Ureter (tissue), 1 donor: ENCODE results near the gene CUX1. TPM values are rescaled to one million over a fixed set of nuclear protein-coding genes. Genes with fewer than 3 reads are reported as not detected.
"Not testable (repeated sequence)": the region's sequence is repeated elsewhere in the genome, so short reads cannot be mapped to it uniquely, and the experiment has no call there.

Experiments
- DNase-seq: peaks from one replicate; pipeline ENCODE4 v3.0.0-alpha.2; 2020; ENCODE audit warnings: low spot score
- total RNA-seq: library from RNA; stranded (reverse); gene quantifications from one replicate; pipeline ENCODE4 v1.2.4, GENCODE V29; 2023
- donor health status: DM: yes; HTN: yes; CAD: no.

Gene CUX1
- total RNA-seq, 1 donor from 2014 or later, result 103 TPM

GRCh38 chr7:101917566-101917965 is 100.1 kb downstream of the CUX1 start:
- DNase-seq, result no peak

DNA sequence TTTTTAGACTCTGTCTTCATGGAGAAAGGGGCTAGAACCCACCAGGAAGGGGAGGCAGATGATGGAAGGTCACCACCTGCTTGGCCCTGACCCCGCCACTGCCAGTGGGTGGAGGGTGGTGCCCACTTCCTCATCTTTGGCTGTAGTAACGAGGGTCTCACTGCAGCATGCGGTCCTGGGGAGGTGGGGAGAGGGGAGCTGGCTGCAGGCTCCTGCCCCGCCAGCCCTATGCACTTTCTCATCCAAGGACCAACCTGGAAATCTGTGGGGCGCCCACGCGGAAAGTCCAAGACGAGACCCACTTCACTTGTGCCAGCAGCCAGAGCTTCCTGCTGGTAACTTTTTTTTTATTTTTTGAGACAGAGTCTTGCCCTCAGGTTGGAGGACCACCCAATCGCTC is 101.0 kb downstream of the CUX1 start:
- no peak for DNase-seq

- no peak for DNase-seq
Measured at GRCh38 chr7:101919363-101920115, 102.1 kb downstream of the CUX1 start.

DNA sequence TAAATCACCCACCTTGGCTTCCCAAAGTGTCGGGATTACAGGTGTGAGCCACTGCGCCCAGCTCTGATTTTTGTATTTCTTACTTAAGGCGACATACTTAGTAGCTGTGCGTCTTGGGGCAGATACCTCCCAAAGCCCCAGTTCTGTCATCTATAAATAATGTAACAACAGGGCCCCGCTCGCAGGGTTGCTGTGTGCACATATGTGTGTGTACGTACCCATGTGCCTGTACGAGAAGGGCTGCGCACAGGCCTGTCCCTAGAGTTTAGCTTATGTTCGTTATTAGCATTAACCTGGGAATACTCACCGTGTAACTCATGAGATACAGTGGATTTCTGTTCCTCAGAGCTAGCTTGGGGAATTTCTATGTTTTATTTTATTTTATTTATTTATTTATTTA is 103.6 kb downstream of the CUX1 start:
- no peak for DNase-seq

GRCh38 chr7:101921546-101922489 is 104.4 kb downstream of the CUX1 start:
- DNase-seq, result not testable (repeated sequence)

DNA sequence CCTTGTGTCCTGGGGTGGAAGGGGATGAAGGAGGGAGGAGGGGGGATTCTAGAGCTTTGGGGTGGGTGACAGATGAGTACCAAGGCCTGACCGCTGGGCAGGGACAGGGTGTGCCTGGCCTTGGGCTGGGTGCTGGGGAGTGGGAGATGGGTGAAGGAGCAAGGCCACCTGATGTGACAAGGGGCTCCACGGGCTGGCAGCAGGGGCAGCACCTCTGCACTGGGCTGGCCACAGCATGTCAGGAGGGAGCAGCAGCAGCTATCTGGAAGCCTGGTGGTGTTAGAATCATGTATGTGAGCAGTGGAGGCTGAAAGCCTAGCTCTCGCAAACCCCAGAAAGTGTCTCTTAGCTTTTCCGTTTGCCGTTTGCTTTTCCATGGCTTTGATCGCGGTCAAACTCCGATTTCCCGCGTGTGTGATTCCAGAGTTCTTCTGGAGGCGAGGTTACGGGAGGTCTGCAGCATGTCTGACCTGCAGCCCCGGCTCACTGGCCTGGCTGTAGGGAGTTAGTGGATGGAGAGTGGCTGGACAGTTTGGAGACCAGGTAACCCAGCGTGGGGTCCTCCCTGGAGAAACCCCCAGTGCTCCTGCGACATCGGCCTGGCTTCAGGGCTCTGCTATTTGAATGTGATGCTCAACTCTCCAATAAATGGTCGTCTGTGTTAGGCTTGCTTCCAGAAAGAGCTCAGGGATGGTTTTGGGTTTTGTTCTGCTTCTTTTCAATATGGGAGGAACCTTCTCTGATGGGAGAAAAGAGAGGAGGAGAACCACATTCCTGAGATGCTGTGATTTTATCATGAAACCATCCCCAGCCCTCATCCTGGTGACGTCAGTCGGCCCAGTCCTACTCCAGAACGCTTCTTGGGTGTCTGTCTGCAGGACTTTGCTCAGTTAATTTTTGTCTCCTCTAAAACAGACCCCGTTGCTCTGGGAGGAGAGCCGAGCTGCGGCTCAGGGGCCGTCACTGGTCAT is 105.5 kb downstream of the CUX1 start:
- DNase-seq, result no peak

DNA sequence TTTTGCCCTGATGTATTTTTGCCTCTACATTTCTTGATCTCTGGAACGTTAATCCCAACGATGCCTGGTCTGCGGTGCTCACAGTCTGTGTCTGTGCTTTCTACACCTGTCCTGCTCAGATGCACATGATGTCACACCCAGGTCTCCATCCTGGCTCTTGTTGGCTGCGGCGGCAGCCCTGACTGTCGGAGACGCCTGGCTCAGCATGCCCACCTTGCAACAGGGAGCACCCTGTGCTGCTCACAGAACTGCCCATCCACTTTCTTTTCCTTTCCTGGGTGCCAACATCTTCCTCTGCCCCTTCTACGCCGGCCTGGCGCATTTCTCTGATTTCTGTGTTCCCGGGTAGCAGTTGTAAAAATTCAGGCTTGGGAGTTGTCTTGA is 106.2 kb downstream of the CUX1 start:
- DNase-seq, result no peak

DNA sequence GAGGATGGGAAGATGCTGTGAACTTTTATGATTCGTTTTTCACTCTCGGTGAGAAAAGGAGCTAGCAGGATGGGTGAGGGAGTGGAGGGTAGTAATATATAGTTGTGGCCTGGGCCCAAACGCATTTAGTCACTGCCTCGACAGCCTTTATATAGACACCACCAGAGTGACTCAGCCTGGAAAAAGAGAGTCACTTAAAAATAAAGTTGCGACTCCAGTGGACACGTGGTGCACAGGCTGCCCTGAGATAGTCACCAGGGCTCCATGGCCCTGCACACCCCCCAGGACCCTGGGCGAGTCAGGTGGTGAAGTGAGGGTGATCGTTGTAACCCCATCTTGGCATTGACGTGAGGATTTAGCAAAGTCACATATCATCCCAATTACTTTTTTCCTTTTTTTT is 106.7 kb downstream of the CUX1 start:
- DNase-seq, result no peak

- no peak for DNase-seq
Measured at GRCh38 chr7:101926265-101926664, 108.8 kb downstream of the CUX1 start.

DNA sequence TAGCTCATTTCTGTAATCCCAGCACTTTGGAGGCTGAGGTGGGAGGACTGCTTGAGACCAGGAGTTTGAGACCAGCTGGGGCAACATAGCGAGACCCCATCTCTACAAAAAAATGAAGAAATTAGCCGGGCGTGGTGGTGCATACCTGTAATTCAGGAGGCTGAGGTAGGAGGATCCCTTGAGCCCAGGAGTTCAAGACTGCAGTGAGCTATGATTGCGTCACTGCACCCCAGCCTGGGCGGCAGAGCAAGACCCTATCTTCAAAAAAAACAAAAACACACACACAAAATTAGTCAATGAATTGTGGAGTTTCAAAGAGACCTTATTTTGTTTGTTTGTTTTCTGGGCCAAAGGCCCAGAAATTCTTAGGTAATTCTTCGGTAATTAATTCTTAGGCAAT is 110.0 kb downstream of the CUX1 start:
- no peak for DNase-seq

GRCh38 chr7:101927802-101928201 is 110.4 kb downstream of the CUX1 start:
- no peak for DNase-seq

DNA sequence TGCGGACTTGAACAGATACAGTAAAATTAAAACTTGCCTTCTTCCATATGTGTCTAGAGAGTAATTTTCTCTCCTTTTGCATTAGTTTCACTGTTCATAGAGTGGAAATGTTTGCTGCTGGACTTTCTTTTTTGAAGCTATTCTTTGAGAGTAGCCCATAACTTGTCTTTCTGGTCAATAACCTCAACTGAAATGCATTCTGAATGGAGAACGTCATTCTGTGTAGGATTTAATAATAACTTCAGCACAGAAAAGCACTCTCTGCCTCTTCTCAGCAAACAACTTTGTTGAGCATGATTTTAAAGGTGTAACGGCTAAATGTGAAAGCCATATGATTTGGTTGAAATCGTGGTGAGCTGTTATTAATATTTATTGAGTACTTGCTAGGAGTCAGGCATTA is 111.8 kb downstream of the CUX1 start:
- no peak for DNase-seq

- not testable (repeated sequence) for DNase-seq
Measured at GRCh38 chr7:101929911-101930310, 112.5 kb downstream of the CUX1 start.

DNA sequence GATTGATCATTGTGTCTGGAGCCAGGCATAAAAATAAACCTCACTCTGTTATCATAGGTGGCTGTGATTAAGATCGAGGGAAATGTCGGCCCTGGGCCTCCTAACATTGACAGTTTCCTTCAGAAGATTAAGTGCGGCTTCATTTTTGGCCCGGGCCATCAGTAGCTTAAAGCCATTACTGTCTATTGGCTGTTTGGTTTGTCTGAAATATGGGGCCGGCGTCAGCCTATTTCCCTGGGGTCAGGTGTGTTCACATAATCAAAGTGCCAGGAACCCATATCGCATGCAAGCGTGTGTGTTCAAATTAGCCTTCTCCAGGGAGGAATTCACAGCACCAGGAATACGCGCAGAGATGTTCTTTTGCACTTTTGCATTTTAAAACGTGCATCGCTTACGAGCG is 114.7 kb downstream of the CUX1 start:
- DNase-seq, result no peak

GRCh38 chr7:101933028-101933427 is 115.6 kb downstream of the CUX1 start:
- DNase-seq, result no peak

GRCh38 chr7:101933688-101934121 is 116.3 kb downstream of the CUX1 start:
- no peak for DNase-seq

DNA sequence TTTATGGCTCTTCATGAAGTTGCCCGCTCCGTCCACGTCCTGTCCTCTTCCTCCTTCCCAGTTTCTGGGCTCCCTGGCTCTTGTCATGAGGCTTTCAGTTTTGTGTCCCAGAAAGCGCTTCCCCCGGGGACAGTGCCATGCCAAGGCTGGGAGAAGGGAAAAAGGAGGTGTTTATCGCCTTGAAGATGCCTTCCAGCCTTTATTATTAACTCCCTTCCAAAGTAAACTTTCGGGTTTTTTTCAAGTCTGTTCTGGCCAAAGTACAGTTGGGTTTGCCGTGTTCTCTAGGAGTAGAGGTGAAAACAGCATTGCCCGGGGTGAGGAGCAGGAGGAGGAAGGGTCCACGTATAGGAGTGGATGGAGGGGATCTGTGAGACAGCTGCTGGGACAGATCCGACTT is 117.2 kb downstream of the CUX1 start:
- no peak for DNase-seq

DNA sequence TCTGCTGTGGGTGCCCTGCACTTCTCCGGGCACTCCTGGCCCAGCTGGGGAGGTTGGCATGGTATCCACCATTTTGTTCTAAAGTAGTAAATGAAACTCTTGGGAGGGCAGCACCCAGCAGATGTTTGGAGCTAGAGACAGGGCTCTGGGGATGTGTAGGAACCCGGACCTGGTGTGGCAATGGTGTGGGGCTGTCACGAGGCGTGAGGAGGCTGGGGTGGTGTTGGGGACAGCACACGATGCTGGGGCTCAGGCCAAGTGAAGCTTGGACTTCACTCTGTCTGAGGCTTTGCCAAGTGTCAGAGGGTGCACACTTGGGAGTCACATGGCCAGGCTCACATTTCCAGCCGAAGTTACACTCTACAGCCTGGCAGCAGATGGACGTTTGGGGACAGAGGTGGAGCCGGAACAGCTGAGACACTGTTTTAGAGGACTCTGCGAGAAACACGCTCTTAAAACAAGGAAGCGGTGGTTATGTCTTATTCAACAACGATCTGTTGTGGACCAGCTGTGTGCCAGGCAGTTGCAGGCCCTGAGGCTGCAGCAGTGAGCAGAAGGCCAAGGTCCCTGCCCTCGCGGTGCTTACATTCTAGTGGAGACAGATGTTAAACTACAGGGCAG is 118.2 kb downstream of the CUX1 start:
- DNase-seq, result peak; percentile 61

DNA sequence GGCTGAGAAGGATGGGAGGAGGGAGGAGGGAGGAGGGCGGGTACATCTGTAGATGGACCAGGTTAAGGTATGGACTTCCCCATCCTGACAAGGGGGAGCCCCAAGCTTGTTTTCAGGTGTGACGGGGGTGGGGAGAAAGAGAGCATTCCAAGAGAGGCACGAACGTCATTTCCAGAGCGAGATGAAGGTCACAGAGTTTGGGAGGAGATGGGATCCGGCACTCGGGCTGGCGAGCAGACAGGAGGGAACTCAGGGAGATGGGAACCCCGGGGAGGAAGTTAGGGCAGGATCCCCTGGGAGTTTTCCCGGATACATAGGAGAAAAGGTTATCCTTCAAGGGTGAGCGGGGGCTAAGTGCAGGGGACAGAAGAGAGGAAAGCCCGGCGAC is 118.8 kb downstream of the CUX1 start:
- DNase-seq, result no peak

DNA sequence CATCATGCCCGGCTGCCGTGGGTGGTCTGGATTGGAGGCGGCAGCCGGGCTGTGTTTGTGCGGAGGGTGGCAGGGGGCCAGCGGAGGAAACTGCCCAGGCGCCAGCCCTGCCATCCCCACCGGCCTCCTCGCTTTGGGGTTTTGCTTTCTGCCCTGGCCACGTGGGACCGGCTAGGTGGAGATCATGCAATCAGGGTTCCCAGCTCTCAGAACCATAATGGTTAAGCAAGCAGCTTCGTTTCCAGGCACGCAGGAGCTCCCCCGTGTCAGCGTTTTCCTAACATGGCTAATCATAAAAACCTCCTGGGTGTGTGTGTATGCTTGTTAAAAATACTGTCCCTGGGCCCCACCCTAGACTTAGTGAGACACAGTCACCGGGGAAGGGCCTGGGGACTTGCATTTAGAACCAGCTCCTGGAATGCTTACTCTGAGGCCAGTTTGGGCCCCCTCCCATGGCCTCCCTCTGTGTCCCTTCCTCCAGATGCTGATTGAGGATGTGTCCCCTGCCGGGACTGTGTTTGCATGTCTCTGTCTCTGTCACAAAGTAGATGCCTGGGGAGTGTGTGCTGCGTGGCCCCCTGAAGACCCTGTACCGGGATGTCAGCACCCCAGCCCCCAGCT is 119.3 kb downstream of the CUX1 start:
- DNase-seq, result no peak
